ENCODE data around the gene SIPA1L3.

- TF ChIP-seq CTCF (conservative IDR thresholded peaks at IDR 0.05; ENCODE audit: low read depth in 2 of 2) (no peak), REST (IDR thresholded peaks at IDR 0.05; ENCODE audit: unreplicated experiment) (no peak), CREB1 (CRISPR knock-in tag; IDR thresholded peaks at IDR 0.05; ENCODE audit: low read depth) (no peak), EZH2 (IDR thresholded peaks at IDR 0.05; ENCODE audit: low read depth, unreplicated experiment) (no peak), EZH2phosphoT487 (IDR thresholded peaks at IDR 0.05; ENCODE audit: unreplicated experiment) (no peak), NANOG (IDR thresholded peaks at IDR 0.05; ENCODE audit: borderline replicate concordance) (no peak), ZNF114 (CRISPR knock-in tag; IDR thresholded peaks at IDR 0.05) (no peak), JUNB (IDR thresholded peaks at IDR 0.05; ENCODE audit: unreplicated experiment) (no peak), POLR2AphosphoS5 (IDR thresholded peaks at IDR 0.05; ENCODE audit: low read depth) (no peak), ZNF331 (CRISPR knock-in tag; IDR thresholded peaks at IDR 0.05; ENCODE audit: low read depth) (no peak)
Observed at GRCh38 chr19:38213469-38213868, 306.5 kb downstream of the SIPA1L3 start.

Data from GM23338 (cell line).